Endometrial microvascular endothelial cells (primary cell): ENCODE results near the gene GAN. TPM values are rescaled to one million over a fixed set of nuclear protein-coding genes. Genes with fewer than 3 reads are reported as not detected.
"Not testable (repeated sequence)": the region's sequence is repeated elsewhere in the genome, so short reads cannot be mapped to it uniquely, and the experiment has no call there.

Experiments
- in situ Hi-C: cut with HindIII; loops from 2 replicates; pipeline ENCODE4 v1.10.0; 2017; ENCODE audit warnings: low sequenced_read_pairs, low pct_unique_long_range_greater_than_20kb; ENCODE audit errors: inconsistent ontology term
- total RNA-seq: library from RNA; depleted of rRNA; stranded (reverse); fragments of >200 nt; gene quantifications from one replicate; pipeline ENCODE4 v1.2.3, GENCODE V29; 2015; ENCODE audit errors: inconsistent ontology term

Gene GAN
- total RNA-seq, 1 donor from 2014 or later: 13.8 TPM

DNA sequence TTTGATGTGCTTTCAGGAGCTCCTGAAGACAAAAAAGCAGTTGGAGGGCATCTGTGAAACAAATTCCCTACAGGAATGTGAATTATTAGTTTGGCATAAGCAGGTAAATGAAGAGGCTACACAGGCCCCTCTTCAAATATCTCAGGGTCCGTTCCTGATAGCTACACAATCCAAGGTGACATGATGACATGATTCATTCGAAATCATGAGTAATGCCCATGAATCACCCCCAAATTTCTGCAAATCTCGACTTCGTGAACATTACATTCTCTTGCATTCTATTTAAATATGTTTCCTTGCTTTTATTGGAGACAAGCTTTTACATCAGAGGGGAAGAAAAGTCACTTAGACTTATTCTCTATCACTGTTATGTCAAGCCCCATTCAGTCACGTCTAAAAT is 22.3 kb downstream of the GAN start:
- in situ Hi-C loops: no loop called here

DNA sequence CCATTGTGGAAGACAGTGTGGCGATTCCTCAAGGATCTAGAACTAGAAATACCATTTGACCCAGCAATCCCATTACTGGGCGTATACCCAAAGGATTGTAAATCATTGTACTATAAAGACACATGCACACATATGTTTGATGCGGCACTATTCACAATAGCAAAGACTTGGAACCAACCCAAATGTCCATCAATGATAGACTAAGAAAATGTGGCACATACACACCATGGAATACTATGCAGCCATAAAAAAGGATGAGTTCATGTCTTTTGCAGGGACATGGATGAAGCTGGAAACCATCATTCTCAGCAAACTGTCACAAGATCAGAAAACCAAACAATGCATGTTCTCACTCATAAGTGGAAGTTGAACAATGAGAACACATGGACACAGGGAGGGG is 30.4 kb downstream of the GAN start:
- in situ Hi-C loops: not testable (repeated sequence)

DNA sequence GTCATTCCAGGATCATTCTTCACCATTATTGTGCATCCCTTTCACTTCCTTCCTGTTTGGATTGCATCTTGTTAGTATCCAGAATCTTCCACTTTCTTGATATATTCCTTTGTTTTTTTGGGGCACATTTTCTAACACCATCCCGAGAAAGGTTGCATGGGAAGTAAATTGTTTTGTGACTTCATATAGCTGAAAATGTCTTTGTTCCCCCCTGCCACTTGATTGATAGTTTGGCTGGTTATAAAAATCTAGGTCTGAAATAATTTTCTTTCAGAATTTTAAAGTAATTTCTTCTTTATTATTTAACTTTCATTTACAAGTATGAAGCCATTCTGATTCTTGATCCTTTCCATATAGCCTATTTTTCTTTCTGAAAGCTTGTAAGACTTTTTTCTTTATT is 32.7 kb downstream of the GAN start:
- in situ Hi-C loops: no loop called here

DNA sequence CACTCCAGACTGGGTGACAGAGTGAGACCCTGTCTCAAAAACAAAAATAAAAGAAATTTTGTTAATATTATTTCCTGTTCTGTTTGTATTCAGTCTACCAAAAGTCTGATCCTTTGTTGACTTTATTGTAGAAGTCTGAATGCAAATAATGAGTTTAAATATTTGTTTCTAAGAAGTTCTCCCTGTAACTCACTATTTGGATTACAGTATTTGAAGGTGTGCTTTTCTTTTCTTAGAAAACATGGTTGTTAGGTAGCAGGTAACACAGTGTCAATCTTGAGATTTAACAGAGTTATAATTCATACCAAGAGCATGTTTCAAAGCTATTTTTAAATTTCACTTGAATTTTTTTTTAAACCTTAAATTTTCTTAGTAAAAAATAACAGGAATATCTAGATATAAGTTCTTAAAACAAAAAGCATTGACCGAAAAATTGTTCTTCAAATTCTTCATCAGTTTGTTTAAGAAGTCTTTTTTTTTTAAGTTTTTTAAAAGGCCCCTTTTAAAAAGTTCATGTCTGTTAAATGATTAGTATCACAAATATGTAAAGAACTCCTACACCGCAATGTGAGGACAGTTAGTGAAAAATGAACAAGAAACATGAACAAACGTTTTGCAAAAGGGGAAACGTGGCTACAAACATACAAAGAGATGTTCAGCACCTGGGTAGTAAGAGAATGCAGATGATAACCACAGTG is 35.0 kb downstream of the GAN start:
- in situ Hi-C loops: no loop called here

DNA sequence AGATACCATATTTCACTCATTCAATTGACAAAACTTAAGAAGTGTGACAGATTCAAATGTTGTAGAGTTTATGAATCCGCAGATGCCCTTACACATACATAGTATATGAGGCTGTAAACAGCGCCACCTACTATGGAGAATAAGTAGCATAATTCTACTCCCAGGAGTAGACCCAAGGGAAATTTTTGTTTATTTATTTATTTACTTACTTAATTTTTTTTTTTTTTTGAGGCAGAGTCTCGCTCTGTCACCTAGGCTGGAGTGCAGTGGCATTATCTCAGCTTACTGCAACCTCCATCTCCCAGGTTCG is 35.5 kb downstream of the GAN start:
- in situ Hi-C loops: no loop called here

DNA sequence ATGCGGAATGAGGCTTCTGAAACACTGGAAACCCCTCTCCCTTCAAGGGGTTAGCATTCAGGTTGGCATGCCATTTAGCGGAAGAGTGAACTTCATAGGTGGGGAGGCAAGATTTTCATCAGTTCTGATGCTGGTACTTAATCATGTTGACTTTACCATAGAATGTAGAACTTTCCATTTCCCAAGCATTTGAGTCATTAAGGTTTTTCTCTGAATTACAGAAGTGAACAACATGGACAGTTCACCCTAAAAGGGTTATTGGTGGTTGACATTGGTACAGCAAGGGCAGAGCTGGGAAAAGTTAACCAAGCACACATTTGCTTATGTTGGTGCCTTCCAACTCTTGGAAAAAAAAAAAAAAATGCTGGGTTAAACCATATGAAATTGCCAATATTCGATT is 39.1 kb downstream of the GAN start:
- in situ Hi-C loops: no loop called here

DNA sequence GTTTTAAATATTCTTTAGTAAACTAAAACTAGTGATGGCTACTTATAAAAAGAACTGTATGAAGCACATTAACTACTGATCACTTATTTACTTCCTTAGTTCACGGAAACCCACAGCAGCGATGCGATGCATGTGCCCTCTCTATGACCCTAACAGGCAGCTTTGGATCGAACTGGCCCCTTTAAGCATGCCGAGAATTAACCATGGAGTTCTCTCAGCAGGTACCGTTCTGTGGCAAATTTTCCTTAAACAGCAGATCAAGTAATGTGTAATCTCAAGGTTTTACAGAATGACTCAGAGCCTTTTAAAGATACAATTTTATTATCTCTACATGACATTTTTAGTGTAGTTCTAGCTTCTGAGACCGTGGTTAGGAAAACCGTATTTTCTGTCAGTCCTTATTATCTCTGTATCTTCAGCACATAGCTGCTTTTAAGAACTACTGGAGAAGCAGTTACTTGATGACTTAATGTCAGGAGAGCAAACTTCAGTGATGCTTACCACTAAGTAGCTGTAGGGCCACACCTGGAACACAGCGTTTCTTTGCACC is 43.0 kb downstream of the GAN start:
- in situ Hi-C loops: no loop called here

DNA sequence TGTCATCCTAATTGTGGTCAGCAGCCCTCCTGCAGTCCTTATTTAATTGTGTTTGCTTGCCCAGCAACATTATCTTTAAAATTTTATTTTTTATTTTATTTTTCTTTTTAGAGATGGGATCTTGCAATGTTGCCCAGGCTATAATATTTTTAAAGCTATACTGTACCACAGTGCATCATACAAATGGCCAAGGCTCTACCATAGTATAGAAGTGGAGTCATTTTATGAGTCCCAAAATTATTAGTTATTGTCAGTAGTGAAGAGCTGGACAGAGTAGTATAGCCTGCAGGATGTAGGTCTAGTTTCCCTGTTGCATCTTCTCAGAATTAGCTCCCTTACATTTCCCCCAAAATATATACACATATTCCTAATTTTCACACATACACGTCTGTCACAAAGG is 44.1 kb downstream of the GAN start:
- in situ Hi-C loops: no loop called here

DNA sequence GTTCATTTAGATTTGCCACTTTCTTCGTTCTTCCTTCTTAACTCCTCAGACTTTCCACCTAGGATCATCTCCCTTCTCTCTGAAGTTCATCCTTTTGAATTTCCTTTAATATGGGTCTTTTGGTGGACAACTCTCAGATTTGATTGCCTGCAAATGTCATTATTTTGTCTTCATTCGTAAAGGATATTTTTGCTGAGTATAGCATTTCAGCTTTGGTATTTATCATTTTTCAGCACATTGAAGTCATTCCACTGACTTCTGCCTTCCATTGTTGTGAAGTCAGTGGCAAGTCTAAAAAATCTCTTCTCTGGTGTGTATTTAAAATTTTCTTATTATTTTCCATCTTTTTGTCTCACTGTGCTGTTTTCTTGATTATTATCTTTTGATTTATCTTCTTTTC is 45.4 kb downstream of the GAN start:
- in situ Hi-C loops: no loop called here

DNA sequence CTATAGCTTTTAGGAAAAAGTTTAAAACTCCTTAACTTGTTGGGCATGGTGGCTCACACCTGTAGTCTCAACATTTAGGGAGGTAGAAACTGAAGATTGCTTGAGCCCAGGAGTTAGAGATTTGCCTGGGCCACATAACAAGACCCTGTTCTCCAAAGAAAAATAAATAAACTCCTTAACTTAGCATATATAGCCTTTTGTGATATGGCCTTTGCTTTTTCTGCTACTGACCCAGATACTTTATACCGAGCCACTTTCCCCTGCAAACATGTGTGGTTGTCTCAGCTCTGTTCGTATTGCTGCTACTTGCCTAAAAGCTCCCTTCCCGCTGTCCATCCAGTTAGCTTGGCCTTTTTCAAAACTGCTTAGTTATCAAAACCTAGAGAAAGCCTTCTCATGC is 51.0 kb downstream of the GAN start:
- in situ Hi-C loops: no loop called here

DNA sequence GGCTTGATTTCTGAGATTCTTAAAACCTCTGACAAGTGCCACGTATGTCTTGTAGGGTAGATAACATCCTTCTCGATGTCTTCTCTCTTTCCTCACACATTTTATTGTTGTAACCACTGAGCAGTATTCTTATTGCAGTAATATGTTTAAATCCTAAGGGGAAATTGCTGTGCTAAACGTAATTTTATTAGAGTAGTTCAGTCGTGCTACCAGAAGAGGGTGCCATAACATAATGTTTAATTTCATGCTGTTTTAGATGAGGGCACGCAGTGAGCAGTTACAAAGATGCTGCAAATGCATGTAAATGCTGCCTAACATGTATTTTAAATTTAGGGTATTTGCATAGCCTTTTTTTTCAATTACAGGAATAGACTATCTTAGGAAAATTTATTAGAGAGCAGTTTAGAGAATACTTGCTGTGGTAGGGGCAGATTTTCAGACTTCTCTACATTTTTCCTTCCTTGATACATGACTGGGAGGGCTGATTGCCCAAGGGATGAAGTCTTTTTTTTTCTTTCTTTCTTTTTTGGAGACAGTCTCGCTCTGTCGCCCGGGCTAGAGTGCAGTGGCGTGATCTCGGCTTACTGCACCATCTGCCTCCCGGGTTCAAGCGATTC is 51.7 kb downstream of the GAN start:
- in situ Hi-C loops: no loop called here

DNA sequence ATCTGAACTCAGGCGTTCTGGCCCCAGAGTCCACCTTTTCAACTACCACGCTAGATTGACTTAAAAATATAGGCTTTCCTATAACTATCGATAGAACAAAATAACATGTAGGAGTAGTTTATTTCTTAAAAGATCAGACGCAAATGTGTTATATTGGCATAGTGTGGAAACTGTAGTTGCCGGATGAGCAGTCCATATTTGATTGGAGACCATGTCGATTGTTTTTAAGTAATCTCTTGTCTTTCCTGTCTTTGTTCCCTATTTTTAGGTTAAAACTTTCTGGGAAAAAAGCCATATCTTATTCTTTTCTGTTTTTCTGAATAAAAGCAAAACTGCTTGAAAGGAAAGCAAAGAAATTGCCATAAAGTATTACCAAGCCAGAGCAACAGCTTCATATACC is 53.1 kb downstream of the GAN start:
- in situ Hi-C loops: no loop called here

DNA sequence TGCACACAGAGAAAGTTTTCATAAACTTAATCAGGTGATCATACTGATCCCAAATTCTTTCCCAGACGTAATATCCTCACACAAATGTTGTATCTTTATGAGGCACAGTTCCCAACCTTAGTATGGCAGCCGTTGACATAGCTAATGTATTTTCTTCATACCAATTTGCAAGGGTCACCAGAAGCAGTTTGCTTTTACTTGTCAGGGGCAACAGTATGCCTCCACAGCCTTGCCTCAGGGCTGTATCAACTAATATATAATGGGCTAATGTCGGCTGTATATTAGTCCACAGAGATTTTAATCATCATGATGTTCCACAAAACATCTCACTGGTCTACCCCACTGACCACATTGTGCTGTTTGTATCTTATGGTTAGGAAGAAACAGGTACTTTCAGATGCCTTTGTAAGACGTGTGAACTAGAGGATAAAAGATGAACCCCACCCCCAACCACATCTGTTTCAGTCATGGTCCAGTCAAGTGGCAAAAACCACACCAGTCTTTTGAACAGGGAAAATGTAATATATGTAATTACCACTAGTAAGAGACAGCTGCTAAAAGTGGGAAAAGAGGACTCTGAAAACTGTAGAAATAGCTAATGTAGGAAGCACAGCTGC is 55.2 kb downstream of the GAN start:
- in situ Hi-C loops: no loop called here

DNA sequence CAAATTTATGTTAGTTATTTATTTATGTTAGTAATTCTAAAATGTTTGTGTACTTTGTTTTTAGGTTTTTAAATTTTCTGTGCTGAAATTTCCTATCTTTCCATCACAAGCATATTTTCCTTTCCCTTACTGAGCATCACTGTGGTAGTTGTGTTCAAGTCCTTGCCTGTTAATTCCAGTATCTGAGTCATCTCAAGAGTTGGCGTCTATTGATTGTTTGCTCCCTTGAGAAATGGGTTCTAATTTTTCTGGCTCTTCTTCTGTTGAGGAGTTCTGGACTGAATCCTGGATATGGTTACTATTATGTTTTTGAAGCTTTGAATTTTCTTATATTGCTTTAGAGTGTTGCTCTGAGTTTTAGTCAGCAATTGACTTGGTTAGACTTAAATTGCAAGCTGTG is 56.3 kb downstream of the GAN start:
- in situ Hi-C loops: no loop called here

DNA sequence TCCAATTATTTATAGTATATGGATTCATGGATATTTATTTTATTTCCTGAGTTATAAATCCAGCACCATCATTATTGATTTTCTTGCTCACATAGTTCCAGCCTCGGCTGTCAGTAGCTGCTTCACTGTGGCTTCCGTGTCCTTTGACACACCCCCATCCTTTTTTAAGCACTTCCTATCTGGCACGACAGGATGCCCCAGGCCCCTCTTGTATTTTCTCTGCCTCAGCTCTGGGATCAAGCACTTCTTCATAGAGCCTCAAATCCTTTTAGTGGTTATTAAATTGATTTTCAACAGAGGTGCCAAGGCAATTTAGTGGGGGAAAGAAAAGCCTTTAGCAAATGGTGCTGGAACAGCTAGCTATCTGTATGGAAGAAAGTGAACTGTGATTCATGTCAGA is 59.8 kb downstream of the GAN start:
- in situ Hi-C loops: no loop called here

DNA sequence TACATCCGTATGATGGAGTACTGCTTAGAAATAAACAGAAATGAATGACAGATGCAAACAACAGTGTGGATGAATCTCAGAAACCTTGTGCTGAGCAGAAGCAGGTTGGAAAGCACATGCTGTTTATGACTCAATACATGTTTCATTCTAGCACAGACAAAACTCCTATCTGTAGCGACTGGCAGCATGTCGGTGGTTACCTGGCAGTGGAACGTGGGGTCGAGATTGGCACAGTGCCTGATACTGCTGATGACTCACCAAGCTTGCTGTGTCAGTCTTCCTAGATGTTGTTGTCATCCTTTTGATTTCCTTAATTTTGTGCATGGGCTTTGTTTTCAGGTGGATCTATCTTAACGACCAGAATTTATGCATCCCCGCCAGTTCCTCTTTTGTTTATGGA is 62.1 kb downstream of the GAN start:
- in situ Hi-C loops: loop anchor here (25.0 kb wide), 1 partner anchor 110 kb away; no protein-coding TSS in a partner anchor

DNA sequence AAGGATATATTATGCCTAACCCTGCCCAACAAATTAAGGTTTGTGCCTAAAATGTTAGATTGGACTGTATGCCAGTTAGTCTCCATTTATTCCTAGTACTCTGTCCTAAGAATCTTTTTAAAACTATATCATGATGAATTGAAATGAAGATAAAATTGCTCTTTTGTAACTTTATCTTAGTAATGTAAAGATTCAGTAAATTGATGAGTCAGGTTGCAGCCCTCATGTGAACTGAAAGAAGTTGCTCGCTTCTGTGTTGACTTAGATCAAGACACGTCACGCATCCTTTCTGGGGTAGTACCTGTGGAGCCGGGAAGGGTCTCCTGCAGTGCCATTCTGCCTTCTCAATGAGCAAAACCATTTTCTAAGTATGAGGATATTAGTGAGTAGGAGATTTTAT is 63.3 kb downstream of the GAN start:
- in situ Hi-C loops: loop anchor here (25.0 kb wide), 1 partner anchor 109 kb away; no protein-coding TSS in a partner anchor

DNA sequence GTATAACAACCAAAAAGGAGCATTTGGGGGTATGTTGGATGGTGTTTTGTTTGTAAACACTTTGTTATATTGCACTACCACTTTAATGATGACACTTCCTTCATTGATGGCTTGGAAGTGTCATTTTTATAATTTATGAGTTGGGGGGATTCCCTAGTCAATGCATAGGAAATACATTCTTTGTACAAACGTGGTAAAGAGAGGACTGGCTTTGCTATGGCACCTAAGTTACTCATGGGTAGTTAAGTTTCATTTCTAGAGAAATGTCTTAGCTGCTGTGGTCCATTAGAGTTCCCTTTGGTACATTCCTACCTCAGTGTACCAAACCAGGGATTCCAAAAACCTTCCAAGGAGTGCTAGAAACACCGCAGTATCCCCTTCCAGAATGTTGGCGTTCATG is 66.2 kb downstream of the GAN start:
- in situ Hi-C loops: loop anchor here (25.0 kb wide), 1 partner anchor 106 kb away; no protein-coding TSS in a partner anchor

DNA sequence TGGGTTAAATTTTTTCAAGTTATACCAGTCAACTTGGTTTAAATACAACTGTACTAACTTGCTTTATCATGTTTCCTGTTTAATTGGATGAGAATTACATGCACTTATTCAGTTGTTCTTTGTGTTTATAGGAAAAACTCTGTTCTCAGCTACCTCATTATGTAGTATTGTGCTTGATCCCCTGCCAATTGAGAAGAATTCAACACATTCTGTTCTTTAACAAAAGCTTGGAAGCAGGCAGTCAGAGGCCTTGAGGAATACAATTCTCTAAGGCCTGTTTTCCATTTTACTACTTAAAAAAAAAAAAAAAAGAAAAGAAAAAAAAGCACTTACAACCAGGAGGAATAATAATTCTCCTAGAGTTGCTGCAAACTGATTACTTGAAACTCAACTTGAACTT is 69.2 kb downstream of the GAN start:
- in situ Hi-C loops: loop anchor here (25.0 kb wide), 1 partner anchor 103 kb away; no protein-coding TSS in a partner anchor
